CD14-positive monocyte (primary cell): ENCODE data around the gene PLA2G4D. TPM values are rescaled to one million over a fixed set of nuclear protein-coding genes. Genes with fewer than 3 reads are reported as not detected.

ENCODE experiments used
- DNase-seq, 3 donors: peaks; one replicate each; pipeline ENCODE4 v3.0.0-alpha.2; 2011 to 2022
- H2AFZ ChIP-seq: 2 replicates; pipeline ENCODE4 v1.6.0; 2012; ENCODE audit warnings: mild to moderate bottlenecking, low read depth, low read length, inconsistent platforms; ENCODE audit not compliant: insufficient read depth, poor library complexity, severe bottlenecking
- H3K27ac ChIP-seq, 2 donors: 1 replicate in 1 of 2; 2 replicates in 1 of 2; pipeline ENCODE4 v1.5.1; 2012 to 2013; ENCODE audit warnings: low read length in 2 of 2, control low read depth in 1 of 2, inconsistent platforms in 1 of 2, low read depth in 1 of 2, mild to moderate bottlenecking in 1 of 2
- H3K27me3 ChIP-seq, 2 donors: one replicate each; pipeline versions ENCODE4 v1.6.0 to v1.6.1; 2011 to 2013; ENCODE audit warnings: low read length in 2 of 2; ENCODE audit not compliant: control insufficient read depth in 2 of 2, insufficient read depth in 2 of 2
- H3K36me3 ChIP-seq, 2 donors: replicated peaks in 1 of 2; 1 replicate in 1 of 2; 2 replicates in 1 of 2; pipeline versions ENCODE4 v1.5.1 to v1.6.1; 2012 to 2013; ENCODE audit warnings: low read length in 2 of 2, control low read depth in 1 of 2, inconsistent platforms in 1 of 2, mild to moderate bottlenecking in 1 of 2; ENCODE audit not compliant: insufficient read depth in 2 of 2, control insufficient read depth in 1 of 2
- H3K4me1 ChIP-seq, 2 donors: 1 replicate in 1 of 2; 2 replicates in 1 of 2; pipeline versions ENCODE4 v1.5.1 to v1.6.1; 2012 to 2013; ENCODE audit warnings: low read length in 2 of 2, control low read depth in 1 of 2, inconsistent platforms in 1 of 2, mild to moderate bottlenecking in 1 of 2, moderate library complexity in 1 of 2; ENCODE audit not compliant: insufficient read depth in 2 of 2, control insufficient read depth in 1 of 2
- H3K4me2 ChIP-seq: replicated peaks from 2 replicates; pipeline ENCODE3; 2012; ENCODE audit warnings: low read length, moderate library complexity, mild to moderate bottlenecking; ENCODE audit not compliant: poor library complexity, severe bottlenecking; ENCODE audit errors: extremely low read depth
- H3K4me3 ChIP-seq, 3 experiments: fragments of 200-600 bp in 1 of 3; sonication (generic) in 1 of 3; replicated peaks in 1 of 3; 1 replicate in 2 of 3; 2 replicates in 1 of 3; pipeline ENCODE4 v1.5.1; 2011 to 2013; ENCODE audit warnings: low read length in 3 of 3, mild to moderate bottlenecking in 3 of 3, control low read depth in 2 of 3, low read depth in 2 of 3, inconsistent platforms in 1 of 3, moderate library complexity in 1 of 3
- H3K79me2 ChIP-seq: 2 replicates; pipeline ENCODE4 v1.6.0; 2012; ENCODE audit warnings: mild to moderate bottlenecking, control low read depth, inconsistent platforms, low read length, moderate library complexity; ENCODE audit not compliant: insufficient read depth
- H3K9ac ChIP-seq: 2 replicates; pipeline ENCODE4 v1.6.0; 2017; ENCODE audit warnings: low read length, mild to moderate bottlenecking; ENCODE audit not compliant: insufficient read depth, poor library complexity, severe bottlenecking
- H3K9me3 ChIP-seq, 2 donors: replicated peaks in 1 of 2; 1 replicate in 1 of 2; 2 replicates in 1 of 2; pipeline versions ENCODE4 v1.5.1 to v1.6.1; 2012 to 2013; ENCODE audit warnings: low read length in 2 of 2, control low read depth in 1 of 2; ENCODE audit not compliant: control insufficient read depth in 1 of 2, insufficient read depth in 1 of 2
- H4K20me1 ChIP-seq: 2 replicates; pipeline ENCODE4 v1.6.0; 2012; ENCODE audit warnings: mild to moderate bottlenecking, low read length, control low read depth, moderate library complexity; ENCODE audit not compliant: insufficient read depth
- H3K27ac Mint-ChIP-seq, 7 donors: one replicate each; pipeline ENCODE4 v1.8.0; 2020; ENCODE audit warnings: mild to moderate bottlenecking in 7 of 7, mixed read lengths in 7 of 7, moderate library complexity in 6 of 7, inconsistent platforms in 2 of 7
- H3K27me3 Mint-ChIP-seq, 3 donors: one replicate each; pipeline ENCODE4 v1.8.0; 2021 to 2022; ENCODE audit warnings: low read depth in 3 of 3, mild to moderate bottlenecking in 3 of 3, mixed read lengths in 3 of 3, moderate library complexity in 3 of 3, inconsistent platforms in 1 of 3
- H3K36me3 Mint-ChIP-seq, 2 donors: one replicate each; pipeline ENCODE4 v1.8.0; 2020; ENCODE audit warnings: mixed read lengths in 2 of 2, inconsistent platforms in 1 of 2, mild to moderate bottlenecking in 1 of 2
- H3K4me1 Mint-ChIP-seq: one replicate; pipeline ENCODE4 v1.8.0; 2020; ENCODE audit warnings: mild to moderate bottlenecking, mixed read lengths
- H3K4me3 Mint-ChIP-seq, 2 donors: one replicate each; pipeline ENCODE4 v1.8.0; 2020; ENCODE audit warnings: mild to moderate bottlenecking in 2 of 2, mixed read lengths in 2 of 2, moderate library complexity in 1 of 2
- H3K9me3 Mint-ChIP-seq, 7 donors: one replicate each; pipeline ENCODE4 v1.8.0; 2020 to 2022; ENCODE audit warnings: mixed read lengths in 7 of 7, mild to moderate bottlenecking in 6 of 7, moderate library complexity in 6 of 7, inconsistent platforms in 2 of 7
- WGBS: methylation state at CpG from one replicate; pipeline ENCODE4 v1.1.5; 2013; ENCODE audit warnings: missing lambda C conversion rate; ENCODE audit not compliant: insufficient coverage; 5-methylcytosine and 5-hydroxymethylcytosine counted together
- intact Hi-C, 2 donors: fragments of 100-400 bp; cut with micrococcal nuclease; formaldehyde crosslinking; loops; one replicate each; pipeline versions ENCODE4 v1.15.0 to v1.15.1; 2023
- polyA plus RNA-seq, 3 donors: library from polyadenylated mRNA; depleted of rRNA in 1 of 3; unstranded in 2 of 3; stranded (reverse) in 1 of 3; fragments of 300-500 nt in 2 of 3; fragments of >200 nt in 1 of 3; fragmentation: Illumina TruSeq in 2 of 3; gene quantifications; 1 replicate in 2 of 3; 2 replicates in 1 of 3; pipeline ENCODE4 v1.2.3, GENCODE V29; 2012 to 2021
- TF ChIP-seq, protein P1 (sequence below): fragments of 200-600 bp; IDR thresholded peaks from one replicate; pipeline ENCODE4 v1.8.0; 2022; ENCODE audit warnings: antibody characterized with exemption, mild to moderate bottlenecking

The PLA2G4D gene
- polyA plus RNA-seq, 3 donors, result not detected

GRCh38 chr15:42140383-42141070 lies 46.2 kb upstream of the PLA2G4D start:
- intact Hi-C loops, result no loop called here
- Mint-ChIP-seq H3K27me3 (peaks cover 1 to 2% (median 2%) of the 10 kb centered on the region in 3 donors), H3K4me1 (peaks cover 5% of the 10 kb centered on the region), H3K9me3 (no peaks in the 10 kb centered on the region), H3K27ac (no peak overlapping the region), H3K36me3 (no peaks in the 10 kb centered on the region), H3K4me3 (no peak overlapping the region)
- no peaks in the 10 kb centered on the region for H3K27me3 ChIP-seq
- no peaks in the 10 kb centered on the region for H4K20me1 ChIP-seq
- TF ChIP-seq, protein P1, sequence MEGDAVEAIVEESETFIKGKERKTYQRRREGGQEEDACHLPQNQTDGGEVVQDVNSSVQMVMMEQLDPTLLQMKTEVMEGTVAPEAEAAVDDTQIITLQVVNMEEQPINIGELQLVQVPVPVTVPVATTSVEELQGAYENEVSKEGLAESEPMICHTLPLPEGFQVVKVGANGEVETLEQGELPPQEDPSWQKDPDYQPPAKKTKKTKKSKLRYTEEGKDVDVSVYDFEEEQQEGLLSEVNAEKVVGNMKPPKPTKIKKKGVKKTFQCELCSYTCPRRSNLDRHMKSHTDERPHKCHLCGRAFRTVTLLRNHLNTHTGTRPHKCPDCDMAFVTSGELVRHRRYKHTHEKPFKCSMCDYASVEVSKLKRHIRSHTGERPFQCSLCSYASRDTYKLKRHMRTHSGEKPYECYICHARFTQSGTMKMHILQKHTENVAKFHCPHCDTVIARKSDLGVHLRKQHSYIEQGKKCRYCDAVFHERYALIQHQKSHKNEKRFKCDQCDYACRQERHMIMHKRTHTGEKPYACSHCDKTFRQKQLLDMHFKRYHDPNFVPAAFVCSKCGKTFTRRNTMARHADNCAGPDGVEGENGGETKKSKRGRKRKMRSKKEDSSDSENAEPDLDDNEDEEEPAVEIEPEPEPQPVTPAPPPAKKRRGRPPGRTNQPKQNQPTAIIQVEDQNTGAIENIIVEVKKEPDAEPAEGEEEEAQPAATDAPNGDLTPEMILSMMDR, result no peak
- no peaks in the 10 kb centered on the region for H3K4me1 ChIP-seq
- no peak overlapping the region for H3K9ac ChIP-seq
- H2AFZ ChIP-seq, result no peak overlapping the region
- no peaks in the 10 kb centered on the region for H3K9me3 ChIP-seq
- H3K4me3 ChIP-seq, result no peak overlapping the region
- no peaks in the 10 kb centered on the region for H3K79me2 ChIP-seq
- no peak for DNase-seq
- H3K36me3 ChIP-seq, result no peaks in the 10 kb centered on the region
- 98% methylated on average over 4 of the region's 8 CpGs for WGBS
- H3K27ac ChIP-seq, result no peak overlapping the region
- H3K4me2 ChIP-seq, result no peak overlapping the region

- Mint-ChIP-seq H3K4me1 (peaks cover 5% of the 10 kb centered on the region), H3K36me3 (no peaks in the 10 kb centered on the region), H3K4me3 (no peak overlapping the region), H3K27me3 (peaks cover 0 to 2% (median 2%) of the 10 kb centered on the region in 3 donors), H3K27ac (peak overlapping the region in 1 of 7 donors; percentile 37), H3K9me3 (no peaks in the 10 kb centered on the region)
- no peaks in the 10 kb centered on the region for H3K9me3 ChIP-seq
- H3K9ac ChIP-seq, result no peak overlapping the region
- TF ChIP-seq, protein P1, result no peak
- H2AFZ ChIP-seq, result peak overlapping the region; percentile 1
- no peaks in the 10 kb centered on the region for H3K4me1 ChIP-seq
- no peak for DNase-seq
- no peaks in the 10 kb centered on the region for H3K27me3 ChIP-seq
- H3K79me2 ChIP-seq, result no peaks in the 10 kb centered on the region
- H4K20me1 ChIP-seq, result no peaks in the 10 kb centered on the region
- intact Hi-C loops, result loop anchor here in 1 of 2 donors (5.0 kb wide), 1 partner anchor 152 kb away; no protein-coding TSS in a partner anchor
- WGBS, result 85% methylated on average over 4 of the region's 6 CpGs
- no peak overlapping the region for H3K27ac ChIP-seq
- H3K4me3 ChIP-seq, result no peak overlapping the region
- no peaks in the 10 kb centered on the region for H3K36me3 ChIP-seq
- no peak overlapping the region for H3K4me2 ChIP-seq
Measured at GRCh38 chr15:42139596-42139995, 45.2 kb upstream of the PLA2G4D start.
